Erythroblast (primary cell): Measurements from ENCODE around the gene PADI2.

Source experiments
- DNase-seq, 2 experiments: peaks; one replicate each; lab custom pipeline; 2025; lab: John Stamatoyannopoulos, UW
- GATA1 ChIP-seq: IDR thresholded peaks from 2 replicates; pipeline ENCODE4 v1.6.1; 2011; ENCODE audit warnings: low read depth, mild to moderate bottlenecking, control low read depth, low read length, moderate library complexity
- POLR2A ChIP-seq: IDR thresholded peaks from 2 replicates; pipeline ENCODE4 v1.6.1; 2011; ENCODE audit warnings: mild to moderate bottlenecking, low read length

Gene PADI2

GRCh38 chr1:17028662-17029188 is 90.5 kb downstream of the PADI2 start:
- TF ChIP-seq POLR2A (no peak), GATA1 (no peak)
- DNase-seq, result no peak

- no peak for DNase-seq
- no peak for TF ChIP-seq GATA1
- TF ChIP-seq POLR2A, result no peak
These were observed 91.4 kb downstream of the PADI2 start for GRCh38 chr1:17027900-17028299.

GRCh38 chr1:17027403-17027802 is 91.8 kb downstream of the PADI2 start:
- no peak for DNase-seq
- no peak for TF ChIP-seq GATA1
- TF ChIP-seq POLR2A, result no peak

GRCh38 chr1:17024721-17025120 is 94.5 kb downstream of the PADI2 start:
- no peak for TF ChIP-seq GATA1
- no peak for TF ChIP-seq POLR2A
- no peak for DNase-seq

DNA sequence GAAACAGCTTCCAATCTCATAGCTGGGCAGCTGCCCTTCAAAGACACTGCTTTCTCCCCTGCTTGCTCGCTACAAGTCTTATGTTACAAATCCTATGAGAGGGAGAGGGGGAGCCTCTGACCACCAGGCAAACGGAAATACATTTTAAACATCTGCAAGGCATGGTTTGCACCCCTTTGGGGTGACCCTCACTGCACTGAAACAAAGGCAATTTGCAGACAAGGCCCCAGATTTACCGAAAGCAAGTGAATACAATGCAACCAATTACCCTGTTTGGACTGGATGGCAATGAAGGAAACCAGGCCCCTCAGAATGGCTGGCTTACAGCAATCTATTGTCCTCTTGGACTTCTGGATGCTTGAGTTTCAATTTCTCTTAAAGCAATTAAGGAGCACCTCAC is 95.7 kb downstream of the PADI2 start:
- DNase-seq, result no peak
- TF ChIP-seq POLR2A (no peak), GATA1 (no peak)

GRCh38 chr1:17023102-17023501 is 96.1 kb downstream of the PADI2 start:
- TF ChIP-seq GATA1 (no peak), POLR2A (no peak)
- no peak for DNase-seq

DNA sequence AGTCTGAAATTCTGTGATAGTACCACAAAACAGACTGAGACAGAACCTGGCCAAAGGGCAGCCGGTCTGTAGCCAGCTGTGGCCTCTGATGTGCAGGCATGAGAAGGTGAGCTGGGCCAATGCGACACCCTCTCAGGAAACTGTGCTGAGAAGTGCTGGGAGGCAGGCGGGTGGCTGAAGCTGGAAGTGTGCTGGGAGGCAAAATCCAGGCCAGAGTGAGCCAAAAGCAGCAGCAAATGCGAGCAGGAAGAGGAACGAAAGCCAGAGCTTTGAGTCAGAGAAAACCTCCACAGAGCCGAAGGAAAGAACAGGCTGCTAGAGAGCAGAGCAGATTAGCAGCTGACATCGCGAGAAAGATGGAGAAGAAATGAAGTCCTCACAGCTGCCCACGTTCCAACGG is 97.4 kb downstream of the PADI2 start:
- TF ChIP-seq POLR2A (no peak), GATA1 (no peak)
- DNase-seq, result no peak

GRCh38 chr1:17020502-17020901 is 98.7 kb downstream of the PADI2 start:
- no peak for DNase-seq
- no peak for TF ChIP-seq GATA1
- TF ChIP-seq POLR2A, result no peak

- no peak for TF ChIP-seq POLR2A
- no peak for TF ChIP-seq GATA1
- no peak for DNase-seq
These were observed 100.4 kb downstream of the PADI2 start for GRCh38 chr1:17018849-17019248.

DNA sequence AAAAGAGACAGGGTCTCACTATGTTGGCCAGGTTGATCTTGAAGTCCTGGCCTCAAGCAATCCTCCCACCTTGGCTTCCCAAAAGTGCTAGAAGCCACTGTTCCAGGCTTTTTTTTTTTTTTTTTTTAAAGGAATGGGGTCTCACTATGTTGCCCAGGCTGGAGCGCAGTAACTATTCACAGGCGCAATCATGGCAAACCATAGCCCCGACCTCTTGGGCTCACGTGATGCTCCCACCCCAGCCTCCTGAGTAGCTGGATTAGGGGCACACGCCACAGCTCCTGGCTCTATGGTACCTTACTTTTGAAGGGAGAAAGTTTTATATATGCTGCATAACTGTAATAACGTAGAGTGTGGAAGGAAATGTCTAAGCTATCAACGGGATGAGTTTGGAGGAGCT is 101.8 kb downstream of the PADI2 start:
- no peak for DNase-seq
- TF ChIP-seq POLR2A (no peak), GATA1 (no peak)
